Neuronal stem cell (in vitro differentiated cells): Measurements from ENCODE around the gene PSD2.

Source experiments
- DNase-seq: peaks from one replicate; pipeline ENCODE4 v3.0.0-alpha.2; 2013; ENCODE audit warnings: low spot score
- H2AFZ ChIP-seq: one replicate; pipeline ENCODE4 v1.6.1; 2013; ENCODE audit warnings: mild to moderate bottlenecking, low read length, inconsistent platforms
- H2AK5ac ChIP-seq: 2 replicates; pipeline ENCODE4 v1.6.1; 2013; ENCODE audit warnings: low read depth, mild to moderate bottlenecking, inconsistent platforms, low read length, moderate library complexity, mixed read lengths
- H2BK120ac ChIP-seq: 2 replicates; pipeline ENCODE4 v1.6.1; 2013; ENCODE audit warnings: low read depth, mild to moderate bottlenecking, inconsistent platforms, low read length, moderate library complexity, mixed read lengths
- H2BK12ac ChIP-seq: one replicate; pipeline ENCODE4 v1.6.1; 2013; ENCODE audit warnings: low read length, inconsistent platforms
- H2BK15ac ChIP-seq: 2 replicates; pipeline ENCODE4 v1.6.1; 2013; ENCODE audit warnings: mild to moderate bottlenecking, low read length, inconsistent platforms, mixed read lengths
- H2BK5ac ChIP-seq: one replicate; pipeline ENCODE4 v1.6.1; 2013; ENCODE audit warnings: inconsistent platforms, mild to moderate bottlenecking, low read length, moderate library complexity
- H3K14ac ChIP-seq: one replicate; pipeline ENCODE4 v1.6.1; 2013; ENCODE audit warnings: low read length, inconsistent platforms
- H3K18ac ChIP-seq: 2 replicates; pipeline ENCODE4 v1.6.1; 2013; ENCODE audit warnings: low read length, inconsistent platforms
- H3K23ac ChIP-seq: 2 replicates; pipeline ENCODE4 v1.6.1; 2013; ENCODE audit warnings: low read depth, mild to moderate bottlenecking, mixed read lengths, low read length, inconsistent platforms; ENCODE audit not compliant: poor library complexity
- H3K27ac ChIP-seq: replicated peaks from 3 replicates; pipeline ENCODE4 v1.5.1; 2013; ENCODE audit warnings: low read length, inconsistent platforms
- H3K27me3 ChIP-seq, 3 experiments: 2 replicates each; pipeline ENCODE4 v1.6.1; 2013; ENCODE audit warnings: low read length in 3 of 3, mild to moderate bottlenecking in 2 of 3, inconsistent platforms in 1 of 3, low read depth in 1 of 3, mixed read lengths in 1 of 3, moderate library complexity in 1 of 3; ENCODE audit not compliant: control insufficient read depth in 3 of 3, insufficient read depth in 3 of 3
- H3K36me3 ChIP-seq, 2 donors: replicated peaks in 1 of 2; 2 replicates each; pipeline ENCODE4 v1.6.1; 2013; ENCODE audit warnings: low read length in 2 of 2; ENCODE audit not compliant: control insufficient read depth in 2 of 2, insufficient read depth in 2 of 2
- H3K4ac ChIP-seq: 2 replicates; pipeline ENCODE4 v1.6.1; 2013; ENCODE audit warnings: inconsistent platforms, mild to moderate bottlenecking, low read length, moderate library complexity
- H3K4me1 ChIP-seq, 2 donors: 1 replicate in 1 of 2; 2 replicates in 1 of 2; pipeline ENCODE4 v1.6.1; 2013; ENCODE audit warnings: low read length in 2 of 2, low read depth in 1 of 2; ENCODE audit not compliant: control insufficient read depth in 2 of 2, insufficient read depth in 1 of 2
- H3K4me2 ChIP-seq: one replicate; pipeline ENCODE4 v1.6.1; 2013; ENCODE audit warnings: mild to moderate bottlenecking, low read length, inconsistent platforms; ENCODE audit not compliant: insufficient read depth, poor library complexity, severe bottlenecking
- H3K4me3 ChIP-seq, 2 donors: 2 replicates each; pipeline ENCODE4 v1.5.1; 2013; ENCODE audit warnings: low read length in 2 of 2, mild to moderate bottlenecking in 2 of 2, inconsistent platforms in 1 of 2, moderate library complexity in 1 of 2
- H3K79me1 ChIP-seq: one replicate; pipeline ENCODE4 v1.6.1; 2013; ENCODE audit warnings: low read depth, mild to moderate bottlenecking, inconsistent platforms, low read length, moderate library complexity
- H3K9ac ChIP-seq: one replicate; pipeline ENCODE4 v1.6.1; 2013; ENCODE audit warnings: mild to moderate bottlenecking, low read depth, low read length, inconsistent platforms; ENCODE audit not compliant: poor library complexity
- H3K9me3 ChIP-seq, 2 donors: replicated peaks in 1 of 2; 2 replicates each; pipeline versions ENCODE3 to v1.6.1; 2013; ENCODE audit warnings: low read length in 2 of 2, mild to moderate bottlenecking in 2 of 2, inconsistent platforms in 1 of 2, low read depth in 1 of 2, mixed read lengths in 1 of 2, moderate library complexity in 1 of 2; ENCODE audit not compliant: control insufficient read depth in 2 of 2, insufficient read depth in 1 of 2
- H4K8ac ChIP-seq: one replicate; pipeline ENCODE4 v1.6.1; 2013; ENCODE audit warnings: low read depth, mild to moderate bottlenecking, inconsistent platforms, low read length, moderate library complexity
- H4K91ac ChIP-seq: one replicate; pipeline ENCODE4 v1.6.1; 2013; ENCODE audit warnings: low read length, low read depth, mild to moderate bottlenecking, inconsistent platforms; ENCODE audit not compliant: poor library complexity
- WGBS, 2 donors: extraction: QIAGEN DNeasy Blood & Tissue Kit; methylation state at CpG; one replicate each; pipeline ENCODE4 v1.1.7; 2013; ENCODE audit warnings: missing lambda C conversion rate in 2 of 2, mixed read lengths in 1 of 2; ENCODE audit not compliant: insufficient read length in 2 of 2, insufficient replicate concordance in 1 of 2; ENCODE audit errors: extremely low coverage in 2 of 2; 5-methylcytosine and 5-hydroxymethylcytosine counted together

Gene PSD2

DNA sequence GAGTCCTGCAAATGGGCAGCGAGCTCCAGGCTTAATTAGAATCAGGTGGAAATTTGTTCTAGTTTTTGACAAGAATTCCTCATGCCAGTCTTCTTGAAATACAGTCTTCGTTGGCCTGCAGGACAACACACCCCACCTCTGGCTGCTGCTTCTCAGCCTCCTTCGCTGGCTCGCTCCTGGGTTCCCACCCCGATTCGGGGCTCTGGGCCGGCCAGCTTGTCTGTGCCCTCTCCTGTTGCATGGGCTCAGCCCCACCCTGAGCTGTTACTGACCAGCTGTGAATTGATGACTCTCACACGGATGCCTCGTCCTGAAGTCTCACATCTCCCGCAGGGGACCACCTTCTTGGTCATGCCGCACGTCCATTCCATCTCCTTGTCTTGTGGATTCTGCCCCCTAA lies 21.0 kb downstream of the PSD2 start:
- H3K4ac ChIP-seq = no peak overlapping the region
- no peak for DNase-seq
- no CpG with 5 or more reads among the region's 12 CpGs for WGBS, 2 donors
- H2BK120ac ChIP-seq = no peak overlapping the region
- H2BK5ac ChIP-seq = no peak overlapping the region
- H3K18ac ChIP-seq = no peak overlapping the region
- no peaks in the 10 kb centered on the region for H3K36me3 ChIP-seq
- no peak overlapping the region for H3K27ac ChIP-seq
- H3K9ac ChIP-seq = no peak overlapping the region
- H2BK12ac ChIP-seq = no peak overlapping the region
- no peak overlapping the region for H3K14ac ChIP-seq
- no peak overlapping the region for H2AK5ac ChIP-seq
- H2BK15ac ChIP-seq = no peak overlapping the region
- H4K8ac ChIP-seq = no peak overlapping the region
- no peaks in the 10 kb centered on the region for H3K79me1 ChIP-seq
- no peak overlapping the region for H3K23ac ChIP-seq
- H4K91ac ChIP-seq = no peak overlapping the region
- no peak overlapping the region for H3K4me3 ChIP-seq
- H3K4me1 ChIP-seq = peaks cover 0 to 2% of the 10 kb centered on the region in 2 donors
- H3K4me2 ChIP-seq = no peak overlapping the region
- peaks cover 0 to 31% (median 2%) of the 10 kb centered on the region in 3 experiments for H3K27me3 ChIP-seq
- no peaks in the 10 kb centered on the region for H3K9me3 ChIP-seq
- no peak overlapping the region for H2AFZ ChIP-seq

DNA sequence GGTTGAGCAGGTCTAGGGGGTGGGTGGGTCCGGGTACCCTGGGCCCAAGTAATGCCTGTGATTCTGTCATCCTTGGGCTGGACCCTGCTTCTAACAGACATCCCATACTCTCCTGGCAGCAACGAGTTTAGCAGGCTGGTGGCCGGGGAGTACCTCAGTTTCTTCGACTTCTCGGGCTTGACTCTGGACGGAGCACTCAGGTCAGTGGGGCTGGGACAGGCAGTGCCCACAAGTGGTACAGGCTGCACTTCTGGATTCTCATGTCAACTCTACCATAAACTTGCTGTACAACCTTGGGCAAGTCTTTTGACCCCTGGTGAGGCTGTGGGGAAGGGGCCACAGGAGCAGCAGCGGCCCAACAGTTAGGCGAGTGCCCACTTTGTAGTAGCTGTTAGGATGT lies 21.8 kb downstream of the PSD2 start:
- no peak overlapping the region for H4K8ac ChIP-seq
- DNase-seq = no peak
- no peak overlapping the region for H3K4ac ChIP-seq
- no peaks in the 10 kb centered on the region for H3K9me3 ChIP-seq
- H2AFZ ChIP-seq = no peak overlapping the region
- no peak overlapping the region for H3K18ac ChIP-seq
- no peak overlapping the region for H2BK12ac ChIP-seq
- no peaks in the 10 kb centered on the region for H3K79me1 ChIP-seq
- peaks cover 0 to 33% (median 2%) of the 10 kb centered on the region in 3 experiments for H3K27me3 ChIP-seq
- no peak overlapping the region for H2BK5ac ChIP-seq
- no peak overlapping the region for H3K9ac ChIP-seq
- no peak overlapping the region for H4K91ac ChIP-seq
- no peak overlapping the region for H2BK15ac ChIP-seq
- no peak overlapping the region for H2BK120ac ChIP-seq
- H3K14ac ChIP-seq = no peak overlapping the region
- H3K27ac ChIP-seq = no peak overlapping the region
- H2AK5ac ChIP-seq = no peak overlapping the region
- H3K23ac ChIP-seq = no peak overlapping the region
- peaks cover 0 to 2% of the 10 kb centered on the region in 2 donors for H3K4me1 ChIP-seq
- no peaks in the 10 kb centered on the region for H3K36me3 ChIP-seq
- no peak overlapping the region for H3K4me2 ChIP-seq
- WGBS, 2 donors = no CpG with 5 or more reads among the region's 8 CpGs
- H3K4me3 ChIP-seq = no peak overlapping the region

- H3K4ac ChIP-seq = no peak overlapping the region
- no peak overlapping the region for H2BK120ac ChIP-seq
- no peaks in the 10 kb centered on the region for H3K9me3 ChIP-seq
- H2BK12ac ChIP-seq = no peak overlapping the region
- H3K14ac ChIP-seq = no peak overlapping the region
- H3K23ac ChIP-seq = no peak overlapping the region
- no peak overlapping the region for H2AK5ac ChIP-seq
- no peak for DNase-seq
- peaks cover 0 to 2% of the 10 kb centered on the region in 2 donors for H3K4me1 ChIP-seq
- no peaks in the 10 kb centered on the region for H3K36me3 ChIP-seq
- H3K79me1 ChIP-seq = no peaks in the 10 kb centered on the region
- H3K18ac ChIP-seq = no peak overlapping the region
- no CpG with 5 or more reads among the region's 3 CpGs for WGBS, 2 donors
- H2AFZ ChIP-seq = no peak overlapping the region
- H3K4me2 ChIP-seq = no peak overlapping the region
- no peak overlapping the region for H3K9ac ChIP-seq
- no peak overlapping the region for H2BK15ac ChIP-seq
- no peak overlapping the region for H3K27ac ChIP-seq
- H3K27me3 ChIP-seq = peaks cover 0 to 28% (median 2%) of the 10 kb centered on the region in 3 experiments
- H2BK5ac ChIP-seq = no peak overlapping the region
- no peak overlapping the region for H3K4me3 ChIP-seq
- no peak overlapping the region for H4K91ac ChIP-seq
- H4K8ac ChIP-seq = no peak overlapping the region
These were observed 22.4 kb downstream of the PSD2 start for GRCh38 chr5:139817970-139818369.

DNA sequence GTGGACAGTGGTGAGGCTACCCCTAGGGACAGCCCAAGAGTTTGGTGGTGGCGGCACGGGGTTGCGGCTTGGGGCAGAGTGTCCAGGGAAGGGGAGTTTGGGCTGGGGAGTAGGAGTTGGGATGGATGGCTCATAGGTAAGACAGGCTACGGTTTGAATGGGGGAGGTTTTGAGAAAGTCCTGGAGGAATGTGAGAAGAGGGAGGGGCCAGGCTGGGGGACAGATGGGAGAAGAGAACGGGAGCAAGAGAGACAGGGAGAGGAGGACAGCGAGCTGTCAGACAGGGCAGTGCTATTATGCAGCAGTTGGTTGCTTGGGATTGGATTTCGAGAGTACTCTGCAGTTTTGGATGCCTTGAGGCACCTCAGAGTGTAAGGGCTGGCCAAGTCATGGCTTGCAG lies 24.5 kb downstream of the PSD2 start:
- Histone ChIP-seq H3K4me2 (no peak overlapping the region), H3K4me3 (no peak overlapping the region), H3K14ac (no peak overlapping the region), H2AK5ac (no peak overlapping the region), H3K9ac (no peak overlapping the region), H2AFZ (no peak overlapping the region), H3K23ac (no peak overlapping the region), H3K18ac (no peak overlapping the region), H3K4ac (no peak overlapping the region), H4K91ac (no peak overlapping the region), H3K36me3 (no peaks in the 10 kb centered on the region), H2BK120ac (no peak overlapping the region), H2BK12ac (no peak overlapping the region), H3K27ac (no peak overlapping the region), H3K4me1 (no peaks in the 10 kb centered on the region), H3K27me3 (peaks cover 0 to 30% (median 2%) of the 10 kb centered on the region in 3 experiments), H3K79me1 (no peaks in the 10 kb centered on the region), H2BK15ac (no peak overlapping the region), H3K9me3 (no peaks in the 10 kb centered on the region), H4K8ac (peak overlapping the region; percentile 19), H2BK5ac (no peak overlapping the region)
- WGBS, 2 donors = no CpG with 5 or more reads among the region's 7 CpGs
- DNase-seq = no peak
